GM21423 (cell line): ENCODE data around the gene ZG16.

Experiments
- ATAC-seq: cut with Tn5 transposase; IDR thresholded peaks from one replicate; pipeline ENCODE4 v1.9.1; 2021; ENCODE audit warnings: mild to moderate bottlenecking, moderate library complexity; ENCODE audit not compliant: unreplicated experiment

The ZG16 gene

DNA sequence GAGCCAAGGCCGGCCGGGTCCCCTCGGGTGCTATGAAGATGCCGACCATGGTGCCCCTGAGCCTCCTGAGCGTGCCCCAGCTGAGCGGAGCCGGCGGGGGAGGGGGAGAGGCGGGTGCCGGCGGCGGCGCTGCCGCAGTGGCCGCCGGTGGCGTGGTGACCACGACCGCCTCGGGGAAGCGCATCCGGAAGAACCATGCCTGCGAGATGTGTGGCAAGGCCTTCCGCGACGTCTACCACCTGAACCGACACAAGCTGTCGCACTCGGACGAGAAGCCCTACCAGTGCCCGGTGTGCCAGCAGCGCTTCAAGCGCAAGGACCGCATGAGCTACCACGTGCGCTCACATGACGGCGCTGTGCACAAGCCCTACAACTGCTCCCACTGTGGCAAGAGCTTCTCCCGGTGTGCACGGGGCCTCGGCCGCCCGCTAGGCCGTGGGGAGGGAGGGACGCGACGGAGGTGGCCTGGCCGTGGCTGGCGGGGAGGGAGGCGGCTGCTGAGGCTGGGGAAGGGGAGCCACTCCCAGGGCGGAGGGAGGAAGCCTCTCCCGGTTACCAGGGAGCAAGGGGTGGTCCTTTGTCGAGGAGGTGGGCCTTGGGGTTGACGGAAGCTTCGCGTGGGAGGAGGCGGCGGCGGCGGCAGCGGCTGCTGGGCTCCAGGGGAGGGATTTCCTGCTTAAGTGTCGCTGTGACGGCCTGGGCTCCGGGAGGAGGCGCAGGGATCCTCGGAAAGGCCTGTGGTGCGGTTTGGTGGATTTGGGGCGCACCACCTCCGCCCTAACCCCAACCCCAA lies 29.6 kb downstream of the ZG16 start:
- ATAC-seq = no peak

DNA sequence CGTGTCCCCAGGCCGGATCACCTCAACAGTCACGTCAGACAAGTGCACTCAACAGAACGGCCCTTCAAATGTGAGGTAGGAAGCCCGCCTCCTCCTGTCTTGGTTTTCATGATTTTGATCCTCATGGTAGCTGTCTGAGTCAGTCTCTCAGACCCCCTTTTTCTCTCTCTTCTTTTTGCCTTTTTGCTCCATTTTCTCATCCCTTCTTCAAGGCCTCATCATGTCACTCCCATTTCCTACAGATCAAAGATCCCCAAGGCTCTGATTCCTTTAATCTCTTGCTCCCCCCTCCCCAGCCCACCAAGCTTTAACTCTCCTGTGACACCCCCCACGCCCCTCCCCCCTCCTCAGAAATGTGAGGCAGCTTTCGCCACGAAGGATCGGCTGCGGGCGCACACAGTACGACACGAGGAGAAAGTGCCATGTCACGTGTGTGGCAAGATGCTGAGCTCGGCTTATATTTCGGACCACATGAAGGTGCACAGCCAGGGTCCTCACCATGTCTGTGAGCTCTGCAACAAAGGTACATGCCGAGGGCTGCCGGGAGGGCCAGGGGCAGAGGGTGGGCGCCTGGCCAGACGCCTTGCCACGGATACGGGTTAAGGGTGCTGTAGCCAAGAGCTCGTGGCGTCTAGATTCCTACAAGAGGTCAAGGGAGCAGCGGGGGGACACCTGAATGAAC lies 30.3 kb downstream of the ZG16 start:
- no peak for ATAC-seq

DNA sequence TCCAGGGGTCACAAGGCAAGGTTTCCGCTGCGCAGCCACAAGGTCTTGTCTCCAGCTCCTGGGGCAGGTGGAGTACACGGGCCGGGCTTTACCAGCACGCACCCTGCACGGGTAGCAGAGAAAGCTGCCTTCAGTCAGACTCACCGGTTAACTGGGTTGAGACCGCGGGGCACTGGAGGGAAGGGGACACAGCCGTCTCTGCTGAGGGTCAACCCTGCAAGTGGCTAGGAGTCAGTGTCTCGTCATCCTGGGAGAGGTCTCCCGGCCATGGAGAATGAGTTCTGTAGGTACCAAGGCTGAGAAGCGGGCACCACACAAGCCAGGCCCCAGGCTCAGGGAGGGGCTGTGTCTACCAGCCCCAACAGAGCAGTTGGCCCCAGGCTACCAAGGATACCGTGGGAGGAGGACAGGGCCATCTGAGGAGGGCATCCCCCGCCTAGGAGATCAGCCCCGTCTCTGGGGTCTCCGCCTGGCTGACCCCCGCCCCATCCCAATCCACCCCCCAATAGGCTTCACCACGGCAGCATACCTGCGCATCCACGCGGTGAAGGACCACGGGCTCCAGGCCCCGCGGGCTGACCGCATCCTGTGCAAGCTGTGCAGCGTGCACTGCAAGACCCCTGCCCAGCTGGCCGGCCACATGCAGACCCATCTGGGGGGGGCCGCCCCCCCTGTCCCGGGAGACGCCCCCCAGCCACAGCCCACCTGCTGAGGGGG lies 31.1 kb downstream of the ZG16 start:
- ATAC-seq = no peak

DNA sequence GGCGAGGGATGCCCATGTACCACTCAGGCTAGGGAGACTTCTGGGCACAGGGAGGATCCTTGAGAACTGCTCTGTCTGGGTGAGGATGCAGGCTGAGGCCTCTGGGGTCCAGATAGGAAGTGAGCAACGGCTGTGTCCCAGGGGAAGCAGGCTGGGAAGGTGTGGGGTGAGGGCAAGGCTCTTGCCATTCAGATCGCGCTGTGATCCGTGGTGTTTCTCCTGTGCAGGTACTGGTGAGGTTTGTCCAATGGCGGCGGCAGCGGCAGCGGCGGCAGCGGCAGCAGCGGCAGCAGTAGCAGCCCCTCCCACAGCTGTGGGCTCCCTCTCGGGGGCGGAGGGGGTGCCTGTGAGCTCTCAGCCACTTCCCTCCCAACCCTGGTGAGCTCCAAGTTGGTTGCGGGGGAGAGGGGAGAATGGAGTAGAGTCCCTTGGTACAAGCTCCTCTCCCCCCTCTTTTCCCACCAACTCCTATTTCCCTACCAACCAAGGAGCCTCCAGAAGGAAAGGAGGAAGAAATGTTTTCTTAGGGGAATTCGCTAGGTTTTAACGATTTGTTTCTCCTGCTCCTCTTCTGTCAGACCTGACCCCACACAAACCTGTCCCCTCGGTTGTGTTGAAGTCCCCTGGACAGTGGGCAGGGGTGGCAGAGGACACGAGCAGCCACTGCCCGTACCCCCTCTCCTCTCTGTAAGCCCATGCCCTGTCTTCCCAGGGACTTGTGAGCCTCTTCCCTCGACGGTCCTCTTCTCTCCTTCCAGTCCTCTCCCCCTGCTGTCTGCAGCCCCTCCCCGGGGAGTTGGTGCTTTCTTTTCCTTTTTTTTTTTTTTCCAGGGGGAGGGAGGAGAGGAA lies 32.0 kb downstream of the ZG16 start:
- no peak for ATAC-seq

DNA sequence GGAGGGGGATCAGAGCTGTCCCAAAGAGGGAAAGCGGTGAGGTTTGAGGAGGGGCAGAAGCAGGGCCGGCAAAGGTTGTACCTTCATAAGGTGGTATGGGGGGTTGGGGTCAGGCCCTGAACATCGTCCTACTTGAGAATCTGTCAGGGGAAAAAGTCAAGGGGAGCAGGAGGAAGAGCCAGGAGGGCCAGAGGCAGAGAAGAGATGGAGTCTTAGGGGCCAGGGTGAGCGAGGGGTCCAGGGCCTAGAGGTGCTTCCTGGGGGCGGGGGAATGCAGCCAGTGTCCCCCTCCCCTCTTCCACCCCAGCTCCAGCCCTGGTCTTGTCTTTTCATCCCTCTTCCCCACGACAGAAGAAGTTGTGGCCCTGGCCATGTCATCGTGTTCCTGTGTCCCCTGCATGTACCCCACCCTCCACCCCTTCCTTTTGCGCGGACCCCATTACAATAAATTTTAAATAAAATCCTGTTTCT lies 32.7 kb downstream of the ZG16 start:
- no peak for ATAC-seq

DNA sequence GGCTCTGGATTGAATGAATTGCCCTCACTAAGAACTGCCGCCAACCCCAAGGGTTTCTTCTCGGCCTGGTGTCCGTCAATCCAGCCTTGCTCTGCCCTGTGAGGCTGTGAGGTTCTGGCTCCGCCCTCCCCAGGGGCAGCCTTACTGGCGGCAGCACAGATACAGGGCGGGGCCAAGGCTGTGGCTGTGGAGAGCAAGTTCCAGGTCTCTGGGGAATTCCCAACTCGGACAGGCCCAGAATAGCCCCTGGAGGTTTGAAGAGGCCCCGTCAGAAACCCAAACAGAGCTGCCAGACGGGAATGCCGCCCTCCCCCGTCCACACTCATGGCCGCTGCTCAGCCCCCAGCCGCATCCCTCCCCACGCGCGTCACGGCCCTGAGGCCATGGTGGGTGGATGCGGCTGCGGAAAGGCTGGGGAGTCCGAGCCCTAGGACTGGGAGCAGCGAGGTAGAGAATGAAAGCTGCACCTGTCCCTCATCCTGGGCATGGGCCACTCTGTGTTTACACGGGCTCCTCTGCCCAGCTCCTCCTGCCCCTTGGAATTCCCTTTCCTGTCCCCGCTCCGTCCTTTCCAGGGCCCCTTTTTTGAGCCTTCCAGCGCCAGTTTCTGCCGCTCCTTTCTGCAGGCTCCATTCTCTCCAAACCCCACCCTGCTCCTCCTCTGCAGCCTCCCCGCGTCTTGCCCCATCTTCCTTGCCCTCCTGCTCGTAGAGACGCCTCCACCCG lies 33.3 kb downstream of the ZG16 start:
- no peak for ATAC-seq

DNA sequence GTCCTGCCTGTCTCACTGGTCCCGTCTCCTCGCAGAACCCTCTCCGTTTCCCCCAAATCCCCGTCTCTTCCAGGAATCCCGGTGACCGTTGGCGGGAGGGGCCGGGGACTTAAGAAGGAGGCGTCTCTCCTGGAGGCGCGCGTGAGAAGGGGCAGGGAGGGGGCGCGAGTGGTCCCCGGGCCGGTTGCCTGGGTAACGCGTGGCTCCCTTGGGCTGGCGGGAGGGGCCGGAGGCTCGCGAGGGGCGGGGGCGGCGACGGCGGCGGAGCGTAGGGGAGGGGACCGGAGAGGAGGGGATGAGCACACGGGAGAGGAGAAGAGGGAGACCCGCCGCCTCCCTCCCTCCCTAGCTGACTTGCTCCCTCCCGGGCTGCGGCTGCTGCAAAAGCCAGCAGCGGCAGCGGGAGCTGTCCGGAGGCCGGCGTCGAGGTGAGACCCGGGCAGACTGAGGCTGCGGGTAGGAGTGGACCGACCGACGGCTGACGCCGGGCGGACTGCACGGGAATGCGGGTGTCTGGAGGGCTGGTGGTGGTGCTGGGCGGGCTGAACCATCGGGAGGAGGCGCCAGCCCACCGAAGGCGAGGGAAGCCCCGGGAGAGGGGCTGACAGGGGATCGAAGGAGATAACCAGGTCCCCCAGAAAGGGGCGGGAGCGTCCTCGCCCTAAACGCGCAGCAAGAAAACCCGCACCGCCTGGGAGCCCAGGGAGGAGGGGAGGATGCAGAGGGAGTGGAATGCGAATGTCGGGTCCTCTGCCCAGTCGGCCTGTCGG lies 34.0 kb downstream of the ZG16 start, which contains the start of gene PRRT2:
Gene PRRT2 (plus strand): TSS at position 298 of the 770 bp plus-strand sequence. CDS start 862 bp downstream, outside the sequence.
- ATAC-seq = no peak

DNA sequence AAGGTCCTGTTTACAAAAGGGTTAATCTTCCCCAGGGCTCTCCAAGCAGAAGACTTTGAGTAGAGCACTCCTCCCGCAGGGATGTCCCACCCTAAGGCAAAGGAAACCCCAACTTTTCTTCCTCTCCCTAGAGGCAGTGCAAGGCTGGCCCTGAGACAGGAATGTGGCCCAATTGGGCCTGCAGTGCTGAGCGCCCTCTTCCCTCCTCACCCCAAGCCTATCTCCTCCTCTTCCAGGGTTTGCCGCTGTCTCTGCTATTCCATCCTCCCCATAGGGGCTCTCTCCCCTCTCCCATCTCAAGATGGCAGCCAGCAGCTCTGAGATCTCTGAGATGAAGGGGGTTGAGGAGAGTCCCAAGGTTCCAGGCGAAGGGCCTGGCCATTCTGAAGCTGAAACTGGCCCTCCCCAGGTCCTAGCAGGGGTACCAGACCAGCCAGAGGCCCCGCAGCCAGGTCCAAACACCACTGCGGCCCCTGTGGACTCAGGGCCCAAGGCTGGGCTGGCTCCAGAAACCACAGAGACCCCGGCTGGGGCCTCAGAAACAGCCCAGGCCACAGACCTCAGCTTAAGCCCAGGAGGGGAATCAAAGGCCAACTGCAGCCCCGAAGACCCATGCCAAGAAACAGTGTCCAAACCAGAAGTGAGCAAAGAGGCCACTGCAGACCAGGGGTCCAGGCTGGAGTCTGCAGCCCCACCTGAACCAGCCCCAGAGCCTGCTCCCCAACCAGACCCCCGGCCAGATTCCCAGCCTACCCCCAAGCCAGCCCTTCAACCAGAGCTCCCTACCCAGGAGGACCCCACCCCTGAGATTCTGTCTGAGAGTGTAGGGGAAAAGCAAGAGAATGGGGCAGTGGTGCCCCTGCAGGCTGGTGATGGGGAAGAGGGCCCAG lies 34.9 kb downstream of the ZG16 start:
- no peak for ATAC-seq

DNA sequence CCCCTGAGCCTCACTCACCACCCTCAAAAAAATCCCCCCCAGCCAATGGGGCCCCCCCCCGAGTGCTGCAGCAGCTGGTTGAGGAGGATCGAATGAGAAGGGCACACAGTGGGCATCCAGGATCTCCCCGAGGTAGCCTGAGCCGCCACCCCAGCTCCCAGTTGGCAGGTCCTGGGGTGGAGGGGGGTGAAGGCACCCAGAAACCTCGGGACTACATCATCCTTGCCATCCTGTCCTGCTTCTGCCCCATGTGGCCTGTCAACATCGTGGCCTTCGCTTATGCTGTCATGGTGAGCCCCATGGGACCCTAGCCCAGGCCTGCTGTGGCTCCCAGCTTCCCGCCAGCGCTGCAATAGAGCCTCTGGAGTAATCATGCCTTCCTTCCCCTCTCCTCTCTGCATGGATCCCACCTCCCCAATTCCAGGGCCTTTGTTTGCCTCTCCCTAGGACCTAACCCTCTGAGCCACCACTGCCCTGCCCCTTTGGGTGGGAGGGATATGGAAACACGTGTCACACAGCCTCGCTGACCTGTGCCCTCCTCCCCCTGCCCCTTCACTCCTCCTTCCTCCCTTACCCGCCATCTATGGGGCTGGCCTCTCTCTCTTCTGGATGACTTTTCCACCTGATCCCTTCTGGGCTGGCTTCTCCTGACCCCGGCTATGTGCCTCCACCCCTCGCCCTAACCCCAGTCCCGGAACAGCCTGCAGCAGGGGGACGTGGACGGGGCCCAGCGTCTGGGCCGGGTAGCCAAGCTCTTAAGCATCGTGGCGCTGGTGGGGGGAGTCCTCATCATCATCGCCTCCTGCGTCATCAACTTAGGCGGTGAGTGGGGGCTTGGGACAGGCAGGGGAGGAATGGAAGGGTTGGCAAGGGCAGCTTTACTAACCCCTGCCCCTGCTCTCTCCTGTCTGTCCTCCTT lies 35.8 kb downstream of the ZG16 start:
- no peak for ATAC-seq

DNA sequence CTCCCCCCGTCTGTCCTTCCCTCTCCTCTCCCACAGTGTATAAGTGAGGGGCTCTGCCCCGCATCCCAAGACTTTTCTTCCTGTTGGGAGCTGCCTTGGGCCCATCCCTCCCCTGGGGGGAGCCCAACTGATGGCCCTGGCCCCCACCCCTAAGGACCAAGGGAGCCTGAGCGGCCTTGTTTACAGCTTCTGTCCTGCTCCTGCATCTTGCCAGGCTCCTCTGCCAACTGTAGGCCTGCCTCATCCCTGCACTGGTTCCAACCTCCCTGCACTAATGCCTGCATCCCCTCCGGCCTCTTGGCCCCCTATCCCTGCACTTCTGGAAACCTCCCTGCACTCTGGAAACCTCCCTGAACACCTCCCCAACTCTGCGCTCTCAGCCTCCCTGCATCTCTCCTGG lies 36.5 kb downstream of the ZG16 start:
- ATAC-seq = no peak

DNA sequence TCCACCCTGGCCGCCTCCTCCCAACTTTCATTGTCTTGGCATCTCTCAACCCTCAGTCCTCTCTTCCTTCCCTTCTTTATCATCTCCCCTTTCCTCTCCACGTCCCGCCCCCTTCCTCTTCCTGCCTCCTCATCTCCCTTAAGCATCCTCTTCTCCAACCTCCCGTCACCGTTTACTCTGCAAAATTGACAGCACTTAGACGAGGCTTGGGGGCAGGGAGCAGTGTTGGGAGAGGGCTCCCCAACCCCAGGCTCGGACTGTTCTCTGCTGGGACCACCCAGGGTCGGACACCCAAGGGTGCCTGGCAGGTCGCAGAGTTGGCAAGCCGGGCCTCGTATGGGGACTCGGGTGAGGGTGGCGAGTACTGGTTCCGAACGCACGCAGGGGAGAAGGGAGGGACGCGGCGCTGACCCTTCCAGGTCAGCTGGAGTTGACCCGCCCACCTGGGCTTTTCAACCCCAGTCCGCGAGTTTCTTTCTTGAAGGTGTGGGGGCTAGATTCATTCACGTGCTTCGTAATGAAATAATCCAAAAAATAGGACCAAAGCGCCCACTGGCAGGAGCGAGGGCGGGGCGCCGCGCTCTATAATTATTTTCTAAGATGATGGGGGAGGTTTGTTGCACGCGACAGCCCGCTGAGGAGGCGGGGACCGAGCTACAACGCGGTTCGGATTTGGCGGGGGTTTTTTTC lies 37.1 kb downstream of the ZG16 start:
- no peak for ATAC-seq

DNA sequence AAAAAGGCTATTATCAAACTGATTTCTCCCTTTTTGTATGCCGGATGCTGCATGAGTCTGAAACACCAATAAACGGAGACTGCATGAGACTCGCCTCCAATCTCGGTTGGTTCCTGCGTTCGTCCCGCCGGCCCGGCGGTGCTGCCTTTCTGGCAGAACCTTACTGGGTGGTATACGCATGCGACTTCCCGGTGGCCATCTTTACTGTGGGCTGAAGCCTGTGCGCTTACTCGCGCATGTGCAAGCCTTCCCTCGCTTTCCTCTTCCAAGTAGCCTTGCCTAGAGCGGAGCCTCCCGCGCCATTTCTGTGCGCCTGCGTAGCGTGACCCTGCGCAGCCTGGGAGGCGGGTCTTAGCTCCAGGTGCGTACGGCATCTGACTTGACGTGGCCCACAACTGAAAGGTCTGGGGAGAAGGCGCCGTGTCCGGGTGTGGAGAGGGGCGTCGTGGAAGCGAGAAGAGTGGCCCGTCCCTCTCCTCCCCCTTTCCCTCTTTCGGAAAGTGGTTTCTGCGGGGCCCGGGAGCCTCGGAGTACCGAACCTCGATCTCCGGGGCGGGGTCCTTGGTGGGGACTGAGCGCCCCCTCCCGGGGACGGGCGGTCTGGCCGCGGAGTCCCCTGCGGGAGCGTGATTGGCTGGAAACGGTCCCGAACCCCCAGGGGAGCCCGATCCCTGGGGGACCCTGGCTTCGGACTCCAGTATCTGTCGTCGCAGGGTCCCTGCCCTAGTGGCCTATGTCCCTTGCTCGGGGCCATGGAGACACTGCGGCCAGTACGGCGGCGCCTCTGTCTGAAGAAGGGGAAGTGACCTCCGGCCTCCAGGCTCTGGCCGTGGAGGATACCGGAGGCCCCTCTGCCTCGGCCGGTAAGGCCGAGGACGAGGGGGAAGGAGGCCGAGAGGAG lies 38.0 kb downstream of the ZG16 start, which contains the start of gene PAGR1:
Gene PAGR1 (plus strand): TSS at position 360 of the 901 bp plus-strand sequence. CDS start 374 bp downstream, at position 734.
- ATAC-seq = peak; percentile 58

DNA sequence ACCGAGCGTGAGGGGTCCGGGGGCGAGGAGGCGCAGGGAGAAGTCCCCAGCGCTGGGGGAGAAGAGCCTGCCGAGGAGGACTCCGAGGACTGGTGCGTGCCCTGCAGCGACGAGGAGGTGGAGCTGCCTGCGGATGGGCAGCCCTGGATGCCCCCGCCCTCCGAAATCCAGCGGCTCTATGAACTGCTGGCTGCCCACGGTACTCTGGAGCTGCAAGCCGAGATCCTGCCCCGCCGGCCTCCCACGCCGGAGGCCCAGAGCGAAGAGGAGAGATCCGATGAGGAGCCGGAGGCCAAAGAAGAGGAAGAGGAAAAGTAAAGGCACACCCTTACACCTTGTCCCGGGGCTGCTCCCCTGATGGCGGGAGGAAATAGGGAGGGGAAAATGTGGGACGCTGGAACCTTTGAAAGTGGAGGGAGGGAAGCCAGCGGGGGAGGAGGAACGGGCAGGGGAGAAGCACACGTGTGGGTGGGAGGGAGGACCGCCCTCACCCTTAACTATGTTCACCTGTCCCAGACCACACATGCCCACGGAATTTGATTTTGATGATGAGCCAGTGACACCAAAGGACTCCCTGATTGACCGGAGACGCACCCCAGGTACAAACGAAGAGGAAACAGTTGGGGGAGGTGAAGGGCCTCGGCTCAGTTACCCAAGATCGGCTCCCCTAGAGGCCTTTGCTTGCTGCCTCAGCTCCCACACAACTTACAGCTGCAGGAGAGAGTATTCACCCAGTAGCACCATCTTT lies 38.8 kb downstream of the ZG16 start:
- ATAC-seq = peak; percentile 3

DNA sequence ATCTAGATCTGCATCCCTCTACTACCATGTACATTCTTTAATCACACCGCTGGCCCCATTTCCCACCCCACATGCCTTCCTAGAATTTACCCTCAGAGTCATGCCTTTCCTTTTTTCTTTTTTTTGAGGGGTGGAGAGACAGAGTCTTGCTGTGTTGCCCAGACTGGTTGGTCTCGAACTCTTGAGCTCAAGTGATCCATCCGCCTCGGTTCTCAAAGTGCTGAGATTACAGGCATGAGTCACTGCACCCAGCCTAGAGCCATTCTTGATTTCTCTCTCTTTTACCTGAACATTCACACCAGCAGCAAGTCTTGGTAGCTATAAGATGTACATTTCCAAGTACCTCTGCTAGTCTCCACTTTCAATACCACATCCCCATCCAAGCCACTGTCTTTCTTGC lies 40.0 kb downstream of the ZG16 start:
- ATAC-seq = no peak

DNA sequence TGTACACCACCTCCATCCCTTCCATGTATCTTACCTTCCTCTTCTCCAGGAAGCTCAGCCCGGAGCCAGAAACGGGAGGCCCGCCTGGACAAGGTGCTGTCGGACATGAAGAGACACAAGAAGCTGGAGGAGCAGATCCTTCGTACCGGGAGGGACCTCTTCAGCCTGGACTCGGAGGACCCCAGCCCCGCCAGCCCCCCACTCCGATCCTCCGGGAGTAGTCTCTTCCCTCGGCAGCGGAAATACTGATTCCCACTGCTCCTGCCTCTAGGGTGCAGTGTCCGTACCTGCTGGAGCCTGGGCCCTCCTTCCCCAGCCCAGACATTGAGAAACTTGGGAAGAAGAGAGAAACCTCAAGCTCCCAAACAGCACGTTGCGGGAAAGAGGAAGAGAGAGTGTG lies 41.5 kb downstream of the ZG16 start:
- no peak for ATAC-seq
